GM18520 (cell line): Measurements from ENCODE around the gene MPRIP.

ENCODE experiments used
- ATAC-seq: cut with Tn5 transposase; IDR thresholded peaks from one replicate; pipeline ENCODE4 v1.9.1; 2021; ENCODE audit not compliant: unreplicated experiment

MPRIP gene

GRCh38 chr17:17069849-17070248 lies 27.6 kb downstream of the MPRIP start:
- ATAC-seq: no peak

GRCh38 chr17:17070931-17071330 lies 28.7 kb downstream of the MPRIP start:
- ATAC-seq: no peak

- no peak for ATAC-seq
These were observed 29.5 kb downstream of the MPRIP start for GRCh38 chr17:17071531-17072360.

GRCh38 chr17:17072546-17072945 lies 30.3 kb downstream of the MPRIP start:
- no peak for ATAC-seq

- no peak for ATAC-seq
These were observed 30.8 kb downstream of the MPRIP start for GRCh38 chr17:17073030-17073564.

- ATAC-seq: no peak
These were observed 31.5 kb downstream of the MPRIP start for GRCh38 chr17:17073581-17074403.

GRCh38 chr17:17075125-17075781 lies 33.0 kb downstream of the MPRIP start:
- no peak for ATAC-seq

- ATAC-seq: no peak
These were observed 33.8 kb downstream of the MPRIP start for GRCh38 chr17:17076066-17076465.

- no peak for ATAC-seq
These were observed 34.8 kb downstream of the MPRIP start for GRCh38 chr17:17077101-17077500.

GRCh38 chr17:17077861-17078732 lies 35.8 kb downstream of the MPRIP start:
- no peak for ATAC-seq

- no peak for ATAC-seq
These were observed 36.6 kb downstream of the MPRIP start for GRCh38 chr17:17078832-17079231.

- ATAC-seq: no peak
These were observed 37.1 kb downstream of the MPRIP start for GRCh38 chr17:17079336-17079735.

- ATAC-seq: no peak
These were observed 37.5 kb downstream of the MPRIP start for GRCh38 chr17:17079761-17080160.

GRCh38 chr17:17080181-17080631 lies 37.9 kb downstream of the MPRIP start:
- ATAC-seq: no peak

- ATAC-seq: no peak
These were observed 38.5 kb downstream of the MPRIP start for GRCh38 chr17:17080781-17081180.

GRCh38 chr17:17081304-17081940 lies 39.2 kb downstream of the MPRIP start:
- no peak for ATAC-seq

GRCh38 chr17:17082878-17083277 lies 40.6 kb downstream of the MPRIP start:
- no peak for ATAC-seq

- ATAC-seq: no peak
These were observed 42.1 kb downstream of the MPRIP start for GRCh38 chr17:17084317-17084835.

- ATAC-seq: no peak
These were observed 42.7 kb downstream of the MPRIP start for GRCh38 chr17:17084941-17085340.

- no peak for ATAC-seq
These were observed 44.3 kb downstream of the MPRIP start for GRCh38 chr17:17086585-17086984.
